ENCODE measurements around the gene C1GALT1C1. TPM values are rescaled to one million over a fixed set of nuclear protein-coding genes. Genes with fewer than 3 reads are reported as not detected.

C1GALT1C1 gene
- polyA plus RNA-seq, 3 donors: 8.3 to 44.3 (median 42.1) TPM

DNA sequence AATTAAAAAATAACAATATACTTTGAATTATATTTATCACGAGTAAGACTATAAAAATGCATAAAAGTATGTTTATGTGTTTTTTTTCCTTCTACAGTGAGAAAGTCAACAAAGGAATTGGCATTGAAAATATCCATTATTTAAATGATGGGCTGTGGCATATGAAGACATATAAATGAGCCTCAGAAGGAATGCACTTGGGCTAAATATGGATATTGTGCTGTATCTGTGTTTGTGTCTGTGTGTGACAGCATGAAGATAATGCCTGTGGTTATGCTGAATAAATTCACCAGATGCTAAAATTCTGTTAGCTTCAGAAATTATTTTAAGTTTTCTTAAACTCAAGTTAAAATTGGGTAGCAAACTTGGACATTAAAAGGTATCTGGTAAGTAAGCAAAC is 17.8 kb downstream of the C1GALT1C1 start:
- TF ChIP-seq, protein P1, sequence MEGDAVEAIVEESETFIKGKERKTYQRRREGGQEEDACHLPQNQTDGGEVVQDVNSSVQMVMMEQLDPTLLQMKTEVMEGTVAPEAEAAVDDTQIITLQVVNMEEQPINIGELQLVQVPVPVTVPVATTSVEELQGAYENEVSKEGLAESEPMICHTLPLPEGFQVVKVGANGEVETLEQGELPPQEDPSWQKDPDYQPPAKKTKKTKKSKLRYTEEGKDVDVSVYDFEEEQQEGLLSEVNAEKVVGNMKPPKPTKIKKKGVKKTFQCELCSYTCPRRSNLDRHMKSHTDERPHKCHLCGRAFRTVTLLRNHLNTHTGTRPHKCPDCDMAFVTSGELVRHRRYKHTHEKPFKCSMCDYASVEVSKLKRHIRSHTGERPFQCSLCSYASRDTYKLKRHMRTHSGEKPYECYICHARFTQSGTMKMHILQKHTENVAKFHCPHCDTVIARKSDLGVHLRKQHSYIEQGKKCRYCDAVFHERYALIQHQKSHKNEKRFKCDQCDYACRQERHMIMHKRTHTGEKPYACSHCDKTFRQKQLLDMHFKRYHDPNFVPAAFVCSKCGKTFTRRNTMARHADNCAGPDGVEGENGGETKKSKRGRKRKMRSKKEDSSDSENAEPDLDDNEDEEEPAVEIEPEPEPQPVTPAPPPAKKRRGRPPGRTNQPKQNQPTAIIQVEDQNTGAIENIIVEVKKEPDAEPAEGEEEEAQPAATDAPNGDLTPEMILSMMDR (IDR thresholded peaks at IDR 0.05): no peak
- no CpG with 5 or more reads among the region's 1 CpG for WGBS (ENCODE audit: insufficient coverage)
- peaks cover 27 to 40% of the 10 kb centered on the region in 2 donors for H3K36me3 Mint-ChIP-seq
- no peak overlapping the region for H3K27ac Mint-ChIP-seq
- intact Hi-C loops (cut with micrococcal nuclease): no loop called here
- H3K4me3 Mint-ChIP-seq: no peak overlapping the region
- no peaks in the 10 kb centered on the region for H3K4me1 ChIP-seq (ENCODE audit: control insufficient read depth in 1 of 2, insufficient read depth in 2 of 2, low read length in 2 of 2)
- H3K4me1 Mint-ChIP-seq: no peaks in the 10 kb centered on the region
- H3K27me3 ChIP-seq (ENCODE audit: control insufficient read depth in 2 of 2, insufficient read depth in 2 of 2, low read length in 2 of 2): no peaks in the 10 kb centered on the region
- H3K27ac ChIP-seq (ENCODE audit: low read depth in 1 of 2, low read length in 2 of 2): no peak overlapping the region
- no peak overlapping the region for H3K4me3 ChIP-seq (replicated peaks in 1 of 3; ENCODE audit: low read depth in 2 of 3, low read length in 3 of 3)
- peaks cover 26 to 67% of the 10 kb centered on the region in 2 donors for H3K36me3 ChIP-seq (replicated peaks in 1 of 2; ENCODE audit: control insufficient read depth in 1 of 2, insufficient read depth in 2 of 2, low read length in 2 of 2)
- H3K9me3 Mint-ChIP-seq: no peaks in the 10 kb centered on the region
- H3K9ac ChIP-seq (ENCODE audit: insufficient read depth, low read length, poor library complexity, severe bottlenecking): no peak overlapping the region
- no peak overlapping the region for H3K4me2 ChIP-seq (replicated peaks; ENCODE audit: extremely low read depth, low read length, poor library complexity, severe bottlenecking)
- no peaks in the 10 kb centered on the region for H4K20me1 ChIP-seq (ENCODE audit: insufficient read depth, low read length)
- peaks cover 10% of the 10 kb centered on the region for H3K79me2 ChIP-seq (ENCODE audit: insufficient read depth, low read length)
- H2AFZ ChIP-seq (ENCODE audit: insufficient read depth, low read depth, low read length, poor library complexity, severe bottlenecking): no peak overlapping the region
- no peak for DNase-seq
- H3K27me3 Mint-ChIP-seq (ENCODE audit: low read depth in 3 of 3): peaks cover 0 to 6% (median 0%) of the 10 kb centered on the region in 3 donors
- H3K9me3 ChIP-seq (replicated peaks in 1 of 2; ENCODE audit: control insufficient read depth in 1 of 2, insufficient read depth in 1 of 2, low read length in 2 of 2): no peaks in the 10 kb centered on the region

DNA sequence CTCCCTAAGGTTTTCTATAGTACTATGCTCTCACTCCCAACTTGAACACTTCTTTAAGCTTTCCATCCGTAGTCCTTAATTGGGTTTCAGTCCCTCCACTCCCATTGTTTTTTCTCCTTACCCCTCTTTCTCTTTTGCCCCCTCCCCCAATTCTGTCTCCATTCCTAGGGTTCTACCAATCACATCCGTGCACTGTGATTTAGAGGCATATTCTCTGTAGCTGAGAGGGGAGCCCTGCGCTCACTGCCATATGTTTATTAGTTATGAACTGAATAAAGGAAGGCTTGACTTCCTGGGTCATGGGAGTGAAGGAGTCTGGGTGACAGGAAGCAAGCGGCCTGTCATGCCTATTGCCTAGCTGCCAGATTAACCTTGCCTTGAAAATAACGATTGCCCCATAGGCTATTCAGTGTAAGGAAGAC is 25.5 kb downstream of the C1GALT1C1 start:
- peaks cover 10 to 15% of the 10 kb centered on the region in 2 donors for H3K36me3 Mint-ChIP-seq
- TF ChIP-seq, protein P1 (IDR thresholded peaks at IDR 0.05): no peak
- H4K20me1 ChIP-seq (ENCODE audit: insufficient read depth, low read length): no peaks in the 10 kb centered on the region
- H3K27ac ChIP-seq (ENCODE audit: low read depth in 1 of 2, low read length in 2 of 2): peak overlapping the region; percentile 93 to 98
- no peaks in the 10 kb centered on the region for H3K27me3 ChIP-seq (ENCODE audit: control insufficient read depth in 2 of 2, insufficient read depth in 2 of 2, low read length in 2 of 2)
- peak overlapping the region; percentile 87 to 94 for H3K4me3 Mint-ChIP-seq
- peak overlapping the region; percentile 96 to 99 (median 98) for H3K27ac Mint-ChIP-seq
- 0% methylated on average over 2 of the region's 5 CpGs for WGBS (ENCODE audit: insufficient coverage)
- peaks cover 2 to 26% of the 10 kb centered on the region in 2 donors for H3K36me3 ChIP-seq (replicated peaks in 1 of 2; ENCODE audit: control insufficient read depth in 1 of 2, insufficient read depth in 2 of 2, low read length in 2 of 2)
- H3K4me3 ChIP-seq (replicated peaks in 1 of 3; ENCODE audit: low read depth in 2 of 3, low read length in 3 of 3): peak overlapping the region; percentile 73 to 83 (median 80)
- intact Hi-C loops (cut with micrococcal nuclease): loop anchor here in 1 of 2 donors (2.0 to 5.0 kb wide), 2 partner anchors 24 to 42 kb away; partner anchors contain the start of gene CUL4B
- H3K9me3 ChIP-seq (replicated peaks in 1 of 2; ENCODE audit: control insufficient read depth in 1 of 2, insufficient read depth in 1 of 2, low read length in 2 of 2): no peaks in the 10 kb centered on the region
- peak overlapping the region; percentile 76 for H3K4me2 ChIP-seq (replicated peaks; ENCODE audit: extremely low read depth, low read length, poor library complexity, severe bottlenecking)
- peak; percentile 43 to 62 (median 55) for DNase-seq
- peaks cover 5% of the 10 kb centered on the region for H3K4me1 Mint-ChIP-seq
- peaks cover 0 to 6% (median 1%) of the 10 kb centered on the region in 3 donors for H3K27me3 Mint-ChIP-seq (ENCODE audit: low read depth in 3 of 3)
- peaks cover 32% of the 10 kb centered on the region for H3K79me2 ChIP-seq (ENCODE audit: insufficient read depth, low read length)
- peak overlapping the region; percentile 66 for H2AFZ ChIP-seq (ENCODE audit: insufficient read depth, low read depth, low read length, poor library complexity, severe bottlenecking)
- H3K9ac ChIP-seq (ENCODE audit: insufficient read depth, low read length, poor library complexity, severe bottlenecking): peak overlapping the region; percentile 76
- peaks cover 0 to 3% (median 1%) of the 10 kb centered on the region in 7 donors for H3K9me3 Mint-ChIP-seq
- H3K4me1 ChIP-seq (ENCODE audit: control insufficient read depth in 1 of 2, insufficient read depth in 2 of 2, low read length in 2 of 2): peaks cover 7 to 11% of the 10 kb centered on the region in 2 donors
